AG04450 (cell line): ENCODE measurements around the gene FRK. TPM values are rescaled to one million over a fixed set of nuclear protein-coding genes. Genes with fewer than 3 reads are reported as not detected.

Source experiments
- CTCF ChIA-PET: fragments of 300-600, 350-600 bp; formaldehyde crosslinking; extraction: SDS; loops from one replicate; lab custom pipeline; 2022; ENCODE audit warnings: antibody characterized with exemption, inconsistent platforms; lab: Charles Lee
- POLR2A ChIA-PET: fragments of 350-600 bp; formaldehyde crosslinking; extraction: SDS; loops from one replicate; lab custom pipeline; 2021; ENCODE audit warnings: antibody characterized with exemption, inconsistent platforms; lab: Yijun Ruan, JAX
- DNase-seq: peaks from one replicate; pipeline ENCODE4 v3.0.0-alpha.2; 2011; ENCODE audit warnings: low read depth, low spot score
- H3K27ac ChIP-seq: one replicate; pipeline ENCODE4 v1.5.1; 2012; ENCODE audit warnings: low read depth, low read length, control low read depth
- H3K27me3 ChIP-seq: one replicate; pipeline ENCODE4 v1.6.0; 2012; ENCODE audit warnings: low read length; ENCODE audit not compliant: control insufficient read depth, insufficient read depth
- H3K4me3 ChIP-seq: 2 replicates; pipeline ENCODE4 v1.5.1; 2011; ENCODE audit warnings: mild to moderate bottlenecking, low read depth, low read length, control low read depth
- H3K9me3 ChIP-seq: 2 replicates; pipeline ENCODE4 v1.5.1; 2012; ENCODE audit warnings: low read length; ENCODE audit not compliant: control insufficient read depth, insufficient read depth
- CTCF ChIP-seq: IDR thresholded peaks from 2 replicates; pipeline ENCODE4 v1.5.1; 2011; ENCODE audit warnings: low read depth, low read length, control low read depth, inconsistent platforms
- polyA plus RNA-seq: library from polyadenylated mRNA; depleted of rRNA; stranded (reverse); fragments of >200 nt; gene quantifications from 2 replicates; pipeline ENCODE4 v1.2.3, GENCODE V29; 2011

Gene FRK
- polyA plus RNA-seq, 1 experiment: 0.43 TPM

- no peaks in the 10 kb centered on the region for H3K27me3 ChIP-seq
- H3K4me3 ChIP-seq: no peak overlapping the region
- ChIA-PET POLR2A (no interaction called here), CTCF (interaction anchor here (0.9 to 1.0 kb wide), 2 partner anchors 13 to 23 kb away, joined by 3 to 4 read pairs; no protein-coding TSS in a partner anchor)
- DNase-seq: no peak
- no peak for TF ChIP-seq CTCF
- no peaks in the 10 kb centered on the region for H3K9me3 ChIP-seq
- no peak overlapping the region for H3K27ac ChIP-seq
Measured at GRCh38 chr6:116033687-116034303, 26.9 kb downstream of the FRK start.

GRCh38 chr6:116030770-116031169 is 29.9 kb downstream of the FRK start:
- H3K4me3 ChIP-seq: no peak overlapping the region
- H3K27ac ChIP-seq: no peak overlapping the region
- DNase-seq: no peak
- H3K27me3 ChIP-seq: no peaks in the 10 kb centered on the region
- TF ChIP-seq CTCF: no peak
- ChIA-PET POLR2A (no interaction called here), CTCF (interaction anchor here (1.0 to 1.5 kb wide), 2 partner anchors 20 to 30 kb away, joined by 4 read pairs; partner anchors contain the start of gene FRK)
- H3K9me3 ChIP-seq: no peaks in the 10 kb centered on the region

GRCh38 chr6:116029535-116029934 is 31.2 kb downstream of the FRK start:
- H3K4me3 ChIP-seq: no peak overlapping the region
- no peaks in the 10 kb centered on the region for H3K27me3 ChIP-seq
- TF ChIP-seq CTCF: no peak
- no peak overlapping the region for H3K27ac ChIP-seq
- CTCF ChIA-PET: interaction anchor here (1.0 to 1.6 kb wide), 2 partner anchors 18 to 83 kb away, joined by 3 to 4 read pairs; no protein-coding TSS in a partner anchor
- POLR2A ChIA-PET: no interaction called here
- H3K9me3 ChIP-seq: no peaks in the 10 kb centered on the region
- no peak for DNase-seq

- CTCF ChIA-PET: interaction anchor here (1.0 to 1.2 kb wide), 2 partner anchors 17 to 84 kb away, joined by 3 to 7 read pairs; no protein-coding TSS in a partner anchor
- no peak for DNase-seq
Measured at GRCh38 chr6:116028233-116028632, 32.5 kb downstream of the FRK start.

More at GRCh38 chr6:116028233-116028632, 32.5 kb downstream of the FRK start:
- H3K9me3 ChIP-seq: no peaks in the 10 kb centered on the region
- TF ChIP-seq CTCF: no peak
- H3K27me3 ChIP-seq: no peaks in the 10 kb centered on the region
- no peak overlapping the region for H3K4me3 ChIP-seq
- POLR2A ChIA-PET: no interaction called here
- no peak overlapping the region for H3K27ac ChIP-seq
